ENCODE data around the gene UBAC2.

UBAC2 gene

GRCh38 chr13:99298056-99298455 lies 97.4 kb downstream of the UBAC2 start:
- DNase-seq (ENCODE audit: low read depth): no peak
- H3K4me3 ChIP-seq (ENCODE audit: low read depth, low read length): no peak overlapping the region
- no peak for TF ChIP-seq CTCF (conservative IDR thresholded peaks at IDR 0.05; ENCODE audit: low read depth, low read length)

GRCh38 chr13:99299256-99299919 lies 98.7 kb downstream of the UBAC2 start:
- no peak for TF ChIP-seq CTCF (conservative IDR thresholded peaks at IDR 0.05; ENCODE audit: low read depth, low read length)
- no peak for DNase-seq (ENCODE audit: low read depth)
- no peak overlapping the region for H3K4me3 ChIP-seq (ENCODE audit: low read depth, low read length)

GRCh38 chr13:99299920-99300341 lies 99.3 kb downstream of the UBAC2 start:
- DNase-seq (ENCODE audit: low read depth): no peak
- TF ChIP-seq CTCF (conservative IDR thresholded peaks at IDR 0.05; ENCODE audit: low read depth, low read length): no peak
- H3K4me3 ChIP-seq (ENCODE audit: low read depth, low read length): no peak overlapping the region

- no peak overlapping the region for H3K4me3 ChIP-seq (ENCODE audit: low read depth, low read length)
- DNase-seq (ENCODE audit: low read depth): no peak
- no peak for TF ChIP-seq CTCF (conservative IDR thresholded peaks at IDR 0.05; ENCODE audit: low read depth, low read length)
These were observed 100.6 kb downstream of the UBAC2 start for GRCh38 chr13:99301056-99301838.

GRCh38 chr13:99301913-99302636 lies 101.4 kb downstream of the UBAC2 start:
- no peak overlapping the region for H3K4me3 ChIP-seq (ENCODE audit: low read depth, low read length)
- DNase-seq (ENCODE audit: low read depth): no peak
- TF ChIP-seq CTCF (conservative IDR thresholded peaks at IDR 0.05; ENCODE audit: low read depth, low read length): no peak

GRCh38 chr13:99302637-99303505 lies 102.2 kb downstream of the UBAC2 start:
- DNase-seq (ENCODE audit: low read depth): no peak
- no peak overlapping the region for H3K4me3 ChIP-seq (ENCODE audit: low read depth, low read length)
- TF ChIP-seq CTCF (conservative IDR thresholded peaks at IDR 0.05; ENCODE audit: low read depth, low read length): no peak
